GM06990 (cell line): ENCODE results near the gene SRL.

Experiments
- DNase-seq: peaks from one replicate; pipeline ENCODE4 v3.0.0-alpha.2; 2011; ENCODE audit not compliant: insufficient read length; ENCODE audit errors: extremely low read depth
- H3K27me3 ChIP-seq: replicated peaks from 2 replicates; pipeline ENCODE4 v1.6.0; 2011; ENCODE audit warnings: low read length; ENCODE audit not compliant: control insufficient read depth, insufficient read depth
- H3K36me3 ChIP-seq: 2 replicates; pipeline ENCODE4 v1.5.1; 2011; ENCODE audit warnings: low read length; ENCODE audit not compliant: control insufficient read depth, insufficient read depth
- H3K4me3 ChIP-seq: replicated peaks from 2 replicates; pipeline ENCODE4 v1.5.1; 2011; ENCODE audit warnings: low read depth, mild to moderate bottlenecking, control low read depth, low read length
- CTCF ChIP-seq: IDR thresholded peaks from 2 replicates; pipeline ENCODE4 v1.5.1; 2011; ENCODE audit warnings: low read length, control low read depth, mild to moderate bottlenecking, inconsistent platforms; ENCODE audit not compliant: insufficient read depth, poor library complexity, severe bottlenecking

SRL gene

DNA sequence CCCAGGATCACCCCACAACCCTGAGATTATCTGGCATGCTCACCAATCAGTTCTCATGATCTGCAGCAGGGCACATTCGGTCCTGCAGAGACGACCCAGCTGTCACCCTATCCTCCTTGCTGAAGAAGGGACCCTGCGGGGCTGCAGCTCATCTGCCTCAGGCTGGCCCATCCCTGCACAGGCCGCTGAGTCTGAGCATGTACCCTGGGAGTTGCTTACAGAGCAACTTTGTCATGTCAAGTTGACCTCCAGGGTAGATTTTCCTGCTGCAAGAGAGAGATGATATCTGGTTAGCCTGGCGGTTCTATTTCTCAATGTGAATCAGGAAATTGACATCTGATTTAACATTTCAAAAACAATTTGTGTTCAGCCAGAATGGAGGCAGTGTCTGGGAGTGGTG is 89.6 kb downstream of the SRL start:
- no peak for TF ChIP-seq CTCF
- no peak overlapping the region for H3K4me3 ChIP-seq
- no peak for DNase-seq
- no peaks in the 10 kb centered on the region for H3K27me3 ChIP-seq
- H3K36me3 ChIP-seq, result no peaks in the 10 kb centered on the region

- Histone ChIP-seq H3K4me3 (no peak overlapping the region), H3K36me3 (no peaks in the 10 kb centered on the region), H3K27me3 (no peaks in the 10 kb centered on the region)
- no peak for TF ChIP-seq CTCF
- no peak for DNase-seq
Observed at GRCh38 chr16:4147236-4147635, 94.6 kb downstream of the SRL start.

- no peak overlapping the region for H3K4me3 ChIP-seq
- H3K27me3 ChIP-seq, result no peaks in the 10 kb centered on the region
- no peaks in the 10 kb centered on the region for H3K36me3 ChIP-seq
- peak; percentile 39 for DNase-seq
- no peak for TF ChIP-seq CTCF
Observed at GRCh38 chr16:4142268-4142667, 99.6 kb downstream of the SRL start.

- TF ChIP-seq CTCF, result no peak
- H3K4me3 ChIP-seq, result no peak overlapping the region
- no peak for DNase-seq
Observed at GRCh38 chr16:4141604-4142003, 100.3 kb downstream of the SRL start.

GRCh38 chr16:4140652-4141051 is 101.2 kb downstream of the SRL start:
- Histone ChIP-seq H3K4me3 (no peak overlapping the region), H3K27me3 (no peaks in the 10 kb centered on the region), H3K36me3 (no peaks in the 10 kb centered on the region)
- no peak for TF ChIP-seq CTCF
- DNase-seq, result no peak

More at GRCh38 chr16:4141604-4142003, 100.3 kb downstream of the SRL start:
- Histone ChIP-seq H3K27me3 (no peaks in the 10 kb centered on the region), H3K36me3 (no peaks in the 10 kb centered on the region)

DNA sequence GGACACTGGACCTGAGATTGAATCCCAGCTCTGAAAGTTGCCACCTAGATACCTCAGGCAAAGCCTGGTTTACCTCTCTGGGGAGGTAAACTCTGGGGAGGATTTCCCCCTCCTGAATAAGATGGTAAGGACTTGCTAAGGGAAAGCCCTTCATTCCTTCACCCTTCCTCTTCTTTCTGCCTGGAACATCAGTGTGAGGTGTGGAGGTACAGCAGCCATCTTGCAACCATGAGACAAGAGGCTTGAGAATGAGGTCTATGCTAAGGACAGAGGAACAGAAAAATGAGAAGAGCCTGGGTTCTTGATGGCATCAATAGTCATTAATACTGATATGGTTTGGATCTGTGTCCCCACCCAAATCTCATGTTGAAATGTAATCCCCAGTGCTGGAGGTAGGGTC is 101.9 kb downstream of the SRL start:
- no peak for TF ChIP-seq CTCF
- Histone ChIP-seq H3K36me3 (no peaks in the 10 kb centered on the region), H3K27me3 (no peaks in the 10 kb centered on the region), H3K4me3 (no peak overlapping the region)
- no peak for DNase-seq
